ENCODE data around the gene RNF6. TPM values are rescaled to one million over a fixed set of nuclear protein-coding genes. Genes with fewer than 3 reads are reported as not detected.

Gene RNF6
- total and polyA plus RNA-seq, 2 donors (not counting 1 experiment from before 2014, with no cell fraction given): 39.4 to 71.2 TPM

DNA sequence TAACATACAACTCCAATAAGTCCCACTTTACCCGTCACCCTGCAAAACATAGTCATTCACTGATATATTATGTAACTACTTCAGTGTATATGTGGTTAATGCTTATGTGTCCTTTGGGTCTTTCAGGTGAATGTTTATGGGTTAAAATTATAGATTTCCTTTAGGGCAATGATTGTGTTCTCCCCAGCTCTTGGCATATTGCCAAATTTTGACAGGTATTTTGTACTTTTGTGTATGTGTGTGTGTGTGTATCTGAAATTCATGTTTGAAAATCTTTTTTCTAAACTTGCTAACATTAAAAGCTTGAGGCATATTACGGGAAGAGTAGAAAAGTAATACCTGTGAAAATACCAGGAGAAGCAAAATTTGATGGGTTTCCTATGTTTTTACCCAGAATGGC is 40.0 kb upstream of the RNF6 start:
- no peak for TF ChIP-seq EZH2 (IDR thresholded peaks at IDR 0.05; ENCODE audit: low read length, missing control alignments)
- TF ChIP-seq, protein P1, sequence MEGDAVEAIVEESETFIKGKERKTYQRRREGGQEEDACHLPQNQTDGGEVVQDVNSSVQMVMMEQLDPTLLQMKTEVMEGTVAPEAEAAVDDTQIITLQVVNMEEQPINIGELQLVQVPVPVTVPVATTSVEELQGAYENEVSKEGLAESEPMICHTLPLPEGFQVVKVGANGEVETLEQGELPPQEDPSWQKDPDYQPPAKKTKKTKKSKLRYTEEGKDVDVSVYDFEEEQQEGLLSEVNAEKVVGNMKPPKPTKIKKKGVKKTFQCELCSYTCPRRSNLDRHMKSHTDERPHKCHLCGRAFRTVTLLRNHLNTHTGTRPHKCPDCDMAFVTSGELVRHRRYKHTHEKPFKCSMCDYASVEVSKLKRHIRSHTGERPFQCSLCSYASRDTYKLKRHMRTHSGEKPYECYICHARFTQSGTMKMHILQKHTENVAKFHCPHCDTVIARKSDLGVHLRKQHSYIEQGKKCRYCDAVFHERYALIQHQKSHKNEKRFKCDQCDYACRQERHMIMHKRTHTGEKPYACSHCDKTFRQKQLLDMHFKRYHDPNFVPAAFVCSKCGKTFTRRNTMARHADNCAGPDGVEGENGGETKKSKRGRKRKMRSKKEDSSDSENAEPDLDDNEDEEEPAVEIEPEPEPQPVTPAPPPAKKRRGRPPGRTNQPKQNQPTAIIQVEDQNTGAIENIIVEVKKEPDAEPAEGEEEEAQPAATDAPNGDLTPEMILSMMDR (conservative IDR thresholded peaks at IDR 0.05 in 1 of 2, IDR thresholded peaks at IDR 0.05 in 1 of 2; ENCODE audit: low read depth in 1 of 2, low read length in 2 of 2): no peak
- Histone ChIP-seq H3K27ac (ENCODE audit: insufficient read depth, low read length) (no peak overlapping the region), H3K36me3 (ENCODE audit: control insufficient read depth, insufficient read depth, low read length) (no peaks in the 10 kb centered on the region), H3K4me2 (ENCODE audit: extremely low read depth, insufficient read depth, low read length) (no peak overlapping the region), H3K4me1 (ENCODE audit: control insufficient read depth, extremely low read depth, insufficient read depth, low read length) (no peaks in the 10 kb centered on the region), H3K27me3 (ENCODE audit: control insufficient read depth, insufficient read depth, low read length) (no peaks in the 10 kb centered on the region), H4K20me1 (ENCODE audit: control insufficient read depth, extremely low read depth, insufficient read depth, low read length) (no peaks in the 10 kb centered on the region), H3K79me2 (ENCODE audit: control insufficient read depth, insufficient read depth, low read length) (peaks cover 48% of the 10 kb centered on the region), H3K9me3 (ENCODE audit: control insufficient read depth, insufficient read depth, low read depth, low read length) (no peaks in the 10 kb centered on the region), H3K9ac (ENCODE audit: insufficient read depth, low read length) (no peak overlapping the region), H2AFZ (ENCODE audit: low read length) (no peak overlapping the region), H3K4me3 (replicated peaks in 1 of 4; ENCODE audit: control extremely low read depth in 1 of 4, insufficient read depth in 1 of 4, low read depth in 3 of 4, low read length in 4 of 4) (no peak overlapping the region)
- no peak for DNase-seq (ENCODE audit: low read depth in 2 of 2)

DNA sequence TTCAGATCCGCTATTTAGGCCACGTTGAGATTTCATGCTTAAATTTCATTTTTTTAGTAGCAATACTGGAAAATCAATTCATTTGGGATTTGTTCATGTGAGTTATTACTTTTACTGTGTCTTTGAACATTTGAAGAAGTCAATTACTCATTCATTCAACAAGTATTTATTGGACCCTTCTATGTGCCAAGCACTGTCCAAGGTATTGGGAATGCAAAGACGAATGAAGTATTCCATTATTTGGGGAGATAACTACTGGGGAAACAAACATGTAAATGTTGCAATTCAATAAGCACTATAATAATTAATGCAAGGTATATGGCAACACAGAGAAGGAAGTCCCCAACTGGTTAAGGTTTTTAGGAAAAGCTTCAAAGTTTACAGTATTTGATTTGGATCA is 37.5 kb upstream of the RNF6 start:
- Histone ChIP-seq H3K4me2 (ENCODE audit: extremely low read depth, insufficient read depth, low read length) (no peak overlapping the region), H3K36me3 (ENCODE audit: control insufficient read depth, insufficient read depth, low read length) (no peaks in the 10 kb centered on the region), H3K79me2 (ENCODE audit: control insufficient read depth, insufficient read depth, low read length) (peaks cover 59% of the 10 kb centered on the region), H3K4me1 (ENCODE audit: control insufficient read depth, extremely low read depth, insufficient read depth, low read length) (peaks cover 2% of the 10 kb centered on the region), H3K27ac (ENCODE audit: insufficient read depth, low read length) (no peak overlapping the region), H3K9ac (ENCODE audit: insufficient read depth, low read length) (no peak overlapping the region), H3K4me3 (replicated peaks in 1 of 4; ENCODE audit: control extremely low read depth in 1 of 4, insufficient read depth in 1 of 4, low read depth in 3 of 4, low read length in 4 of 4) (no peak overlapping the region), H3K9me3 (ENCODE audit: control insufficient read depth, insufficient read depth, low read depth, low read length) (no peaks in the 10 kb centered on the region), H2AFZ (ENCODE audit: low read length) (no peak overlapping the region), H4K20me1 (ENCODE audit: control insufficient read depth, extremely low read depth, insufficient read depth, low read length) (no peaks in the 10 kb centered on the region), H3K27me3 (ENCODE audit: control insufficient read depth, insufficient read depth, low read length) (no peaks in the 10 kb centered on the region)
- no peak for DNase-seq (ENCODE audit: low read depth in 2 of 2)
- no peak for TF ChIP-seq EZH2 (IDR thresholded peaks at IDR 0.05; ENCODE audit: low read length, missing control alignments)
- TF ChIP-seq, protein P1 (conservative IDR thresholded peaks at IDR 0.05 in 1 of 2, IDR thresholded peaks at IDR 0.05 in 1 of 2; ENCODE audit: low read depth in 1 of 2, low read length in 2 of 2): no peak

DNA sequence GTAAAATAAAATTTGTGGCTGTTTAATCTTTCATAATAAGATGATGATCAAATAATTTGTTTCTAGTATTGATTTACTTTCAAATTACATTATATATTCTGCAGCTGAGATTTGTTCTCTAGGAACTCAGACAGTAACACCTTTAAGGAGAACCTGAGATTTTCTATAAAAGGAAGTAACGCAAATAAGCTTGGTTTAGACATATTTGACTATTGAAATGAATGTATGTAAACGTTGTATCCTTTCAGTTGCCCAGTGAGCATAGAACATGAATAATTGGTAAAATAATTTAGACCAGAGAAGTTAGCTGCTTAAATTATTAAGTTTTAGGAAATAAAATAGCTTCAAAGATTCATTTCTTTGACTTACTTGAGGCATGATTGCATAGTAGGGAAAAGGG is 34.9 kb upstream of the RNF6 start:
- no peak overlapping the region for H3K27ac ChIP-seq (ENCODE audit: insufficient read depth, low read length)
- DNase-seq (ENCODE audit: low read depth in 2 of 2): no peak
- no peak overlapping the region for H3K9ac ChIP-seq (ENCODE audit: insufficient read depth, low read length)
- H4K20me1 ChIP-seq (ENCODE audit: control insufficient read depth, extremely low read depth, insufficient read depth, low read length): no peaks in the 10 kb centered on the region
- no peaks in the 10 kb centered on the region for H3K36me3 ChIP-seq (ENCODE audit: control insufficient read depth, insufficient read depth, low read length)
- peaks cover 50% of the 10 kb centered on the region for H3K79me2 ChIP-seq (ENCODE audit: control insufficient read depth, insufficient read depth, low read length)
- no peak overlapping the region for H2AFZ ChIP-seq (ENCODE audit: low read length)
- no peaks in the 10 kb centered on the region for H3K9me3 ChIP-seq (ENCODE audit: control insufficient read depth, insufficient read depth, low read depth, low read length)
- no peaks in the 10 kb centered on the region for H3K27me3 ChIP-seq (ENCODE audit: control insufficient read depth, insufficient read depth, low read length)
- H3K4me3 ChIP-seq (replicated peaks in 1 of 4; ENCODE audit: control extremely low read depth in 1 of 4, insufficient read depth in 1 of 4, low read depth in 3 of 4, low read length in 4 of 4): no peak overlapping the region
- TF ChIP-seq, protein P1 (conservative IDR thresholded peaks at IDR 0.05 in 1 of 2, IDR thresholded peaks at IDR 0.05 in 1 of 2; ENCODE audit: low read depth in 1 of 2, low read length in 2 of 2): no peak
- TF ChIP-seq EZH2 (IDR thresholded peaks at IDR 0.05; ENCODE audit: low read length, missing control alignments): no peak
- H3K4me2 ChIP-seq (ENCODE audit: extremely low read depth, insufficient read depth, low read length): no peak overlapping the region
- peaks cover 2% of the 10 kb centered on the region for H3K4me1 ChIP-seq (ENCODE audit: control insufficient read depth, extremely low read depth, insufficient read depth, low read length)

Measured in fibroblast of lung (primary cell).